GM12878 (cell line): Measurements from ENCODE around the gene CFAP74. TPM values are rescaled to one million over a fixed set of nuclear protein-coding genes. Genes with fewer than 3 reads are reported as not detected.

ENCODE experiments used
- ATAC-seq: fragments of 200-7000 bp; cut with Tn5 transposase; 3 replicates; pipeline ENCODE4 v1.9.1; 2020; ENCODE audit warnings: mild to moderate bottlenecking, moderate library complexity
- BruUV-seq: library from RNA; stranded (reverse); fragments of 400-500 nt; replicated peaks from 2 replicates; lab custom pipeline; 2021; lab: Mats Ljungman, UMichigan
- CTCF ChIA-PET: fragments of 300-600 bp; sonication (Branson Sonifier 250); formaldehyde crosslinking; extraction: SDS; loops from one replicate; lab custom pipeline; 2021; ENCODE audit warnings: inconsistent platforms; lab: Yijun Ruan, JAX
- POLR2A ChIA-PET: fragments of 350-600 bp; formaldehyde crosslinking; extraction: SDS; loops from one replicate; lab custom pipeline; 2021; ENCODE audit warnings: inconsistent platforms; lab: Charles Lee
- RAD21 ChIA-PET: fragments of 300-600 bp; sonication (Branson Sonifier 250); formaldehyde crosslinking; loops from one replicate; lab custom pipeline; 2023; ENCODE audit warnings: antibody characterized with exemption; ENCODE audit not compliant: unreplicated experiment; lab: Charles Lee
- SMC1A ChIA-PET: fragments of 300-600 bp; sonication (Branson Sonifier 250); formaldehyde crosslinking; loops from one replicate; lab custom pipeline; 2023; ENCODE audit not compliant: unreplicated experiment, uncharacterized antibody; lab: Charles Lee
- DNase-seq: peaks from one replicate; pipeline ENCODE4 v3.0.0-alpha.2; 2011; ENCODE audit warnings: low read depth, low spot score
- FAIRE-seq: peaks from 3 replicates; lab custom pipeline; 2011; peaks lifted over from hg19 to GRCh38; lab: Jason Lieb, UNC
- H2AFZ ChIP-seq: 2 replicates; pipeline ENCODE4 v1.6.0; 2011; ENCODE audit warnings: low read depth, low read length, control low read depth; ENCODE audit not compliant: control insufficient read depth
- H3K27ac ChIP-seq: 2 replicates; pipeline ENCODE4 v1.5.1; 2011; ENCODE audit warnings: control low read depth; ENCODE audit not compliant: control insufficient read depth, insufficient read depth
- H3K27me3 ChIP-seq, 2 experiments: replicated peaks in 1 of 2; 2 replicates each; pipeline versions ENCODE4 v1.6.0 to v1.6.1; 2011; ENCODE audit warnings: low read length in 1 of 2; ENCODE audit not compliant: control insufficient read depth in 2 of 2, insufficient read depth in 2 of 2
- H3K36me3 ChIP-seq, 2 experiments: 2 replicates each; pipeline ENCODE4 v1.5.1; 2011; ENCODE audit warnings: low read length in 1 of 2; ENCODE audit not compliant: control insufficient read depth in 2 of 2, insufficient read depth in 2 of 2
- H3K4me1 ChIP-seq: 2 replicates; pipeline ENCODE4 v1.6.1; 2011; ENCODE audit warnings: mild to moderate bottlenecking, low read length, moderate library complexity, mixed read lengths; ENCODE audit not compliant: control insufficient read depth, insufficient read depth
- H3K4me2 ChIP-seq: 2 replicates; pipeline ENCODE4 v1.6.0; 2011; ENCODE audit warnings: control low read depth; ENCODE audit not compliant: control insufficient read depth, insufficient read depth
- H3K4me3 ChIP-seq: fragments of 200-600 bp; sonication (generic); 2 replicates; pipeline ENCODE4 v1.5.1; 2016
- H3K79me2 ChIP-seq: 2 replicates; pipeline ENCODE4 v1.6.0; 2011; ENCODE audit warnings: low read length; ENCODE audit not compliant: control insufficient read depth, insufficient read depth
- H3K9ac ChIP-seq: 2 replicates; pipeline ENCODE4 v1.8.0; 2011; ENCODE audit warnings: low read length, control low read depth, mixed read lengths; ENCODE audit not compliant: control insufficient read depth, insufficient read depth
- H3K9me3 ChIP-seq: replicated peaks from 3 replicates; pipeline ENCODE4 v1.5.1; 2011; ENCODE audit warnings: mild to moderate bottlenecking, low read length; ENCODE audit not compliant: control insufficient read depth, insufficient read depth
- H4K20me1 ChIP-seq: 2 replicates; pipeline ENCODE4 v1.6.0; 2011; ENCODE audit not compliant: control insufficient read depth, insufficient read depth
- BHLHE40 ChIP-seq, 2 experiments: fragments of 450-650 bp in 1 of 2; IDR thresholded peaks; 2 replicates each; pipeline ENCODE4 v1.6.1; 2011 to 2017; ENCODE audit warnings: low read depth in 2 of 2, borderline replicate concordance in 1 of 2, improper control_type of control experiment in 1 of 2, low read length in 1 of 2, mild to moderate bottlenecking in 1 of 2
- CBFB ChIP-seq: IDR thresholded peaks from 2 replicates; pipeline ENCODE4 v1.6.1; 2016; ENCODE audit warnings: antibody characterized with exemption, low read depth
- EED ChIP-seq: sonication (generic); IDR thresholded peaks from 2 replicates; pipeline ENCODE4 v1.6.1; 2016; ENCODE audit warnings: antibody characterized with exemption, low read depth
- ESRRA ChIP-seq: IDR thresholded peaks from 2 replicates; pipeline ENCODE4 v1.6.1; 2012; ENCODE audit warnings: mild to moderate bottlenecking, low read length, improper control_type of control experiment
- NFYB ChIP-seq: IDR thresholded peaks from 2 replicates; pipeline ENCODE4 v1.6.1; 2011; ENCODE audit warnings: low read depth, mild to moderate bottlenecking, low read length, improper control_type of control experiment, moderate library complexity; ENCODE audit not compliant: insufficient read depth
- NR2F1 ChIP-seq: fragments of 450-650 bp; conservative IDR thresholded peaks from 2 replicates; pipeline ENCODE4 v1.6.1; 2017; ENCODE audit warnings: mild to moderate bottlenecking
- RELA ChIP-seq: fragments of 450-650 bp; IDR thresholded peaks from 2 replicates; pipeline ENCODE4 v1.8.0; 2014; ENCODE audit warnings: borderline replicate concordance; ENCODE audit not compliant: partially characterized antibody
- TAF1 ChIP-seq: IDR thresholded peaks from 2 replicates; pipeline ENCODE4 v1.6.1; 2011; ENCODE audit warnings: mild to moderate bottlenecking, low read depth, low read length, borderline replicate concordance
- TCF12 ChIP-seq: IDR thresholded peaks from 2 replicates; pipeline ENCODE4 v1.6.1; 2011; ENCODE audit warnings: low read depth, mild to moderate bottlenecking, low read length
- ZNF207 ChIP-seq: fragments of 450-650 bp; IDR thresholded peaks from 2 replicates; pipeline ENCODE4 v1.6.1; 2014; ENCODE audit warnings: antibody characterized with exemption, mild to moderate bottlenecking, borderline replicate concordance
- WGBS: methylation state at CpG from one replicate; pipeline ENCODE4 v1.1.6; 2016; ENCODE audit warnings: low lambda C conversion rate; ENCODE audit not compliant: insufficient replicate concordance, insufficient coverage; ENCODE audit errors: missing lambda C conversion rate; 5-methylcytosine and 5-hydroxymethylcytosine counted together
- in situ Hi-C: fragments of 300-500 bp; cut with MboI; formaldehyde crosslinking; loops from 9 replicates; pipeline ENCODE4 v1.14.3; 2018; ENCODE audit warnings: mixed read lengths
- intact Hi-C: fragments of 100-400 bp; cut with micrococcal nuclease; formaldehyde crosslinking; loops from one replicate; pipeline ENCODE4 v1.14.2; 2022; ENCODE audit not compliant: unreplicated experiment
- polyA plus RNA-seq, 11 experiments: library from polyadenylated mRNA; depleted of rRNA in 4 of 11; unstranded in 6 of 11; stranded (reverse) in 5 of 11; fragments of >200 nt; fragmentation: Nextera tagmentation in 4 of 11; fragmentation: Illumina TruSeq in 1 of 11; extraction: Ambion mirVana in 4 of 11; extraction: Trizol in 1 of 11; gene quantifications; 1 replicate in 1 of 11; 2 replicates in 10 of 11; pipeline versions ENCODE4 v1.2.1 to v1.2.3, GENCODE V29; 2011 to 2016; ENCODE audit warnings: inconsistent platforms in 2 of 11, missing spikeins in 2 of 11, low read depth in 1 of 11
- total RNA-seq, 4 experiments: library from RNA; depleted of rRNA in 3 of 4; stranded (reverse); fragments of >200 nt in 3 of 4; fragmentation: Illumina TruSeq in 1 of 4; extraction: Trizol in 1 of 4; gene quantifications; 2 replicates each; pipeline versions ENCODE4 v1.2.1 to v1.2.3, GENCODE V29; 2013 to 2021
- TF ChIP-seq, protein P1 (sequence below): fragments of 450-650 bp; IDR thresholded peaks from 2 replicates; pipeline ENCODE4 v1.6.1; 2016; ENCODE audit warnings: mild to moderate bottlenecking
- TF ChIP-seq, protein P2 (sequence below): fragments of 450-650 bp; IDR thresholded peaks from 2 replicates; pipeline ENCODE4 v1.6.1; 2017; ENCODE audit warnings: antibody characterized with exemption, mild to moderate bottlenecking, moderate library complexity
- TF ChIP-seq, protein P3 (sequence below): fragments of 150-350 bp; IDR thresholded peaks from 2 replicates; pipeline ENCODE4 v1.6.1; 2014; ENCODE audit warnings: mild to moderate bottlenecking, low read depth, low read length
- TF ChIP-seq, protein P4 (sequence below): IDR thresholded peaks from 2 replicates; pipeline ENCODE4 v1.6.1; 2011; ENCODE audit warnings: borderline replicate concordance, low read depth, mild to moderate bottlenecking, moderate library complexity, low read length; ENCODE audit not compliant: insufficient read depth, poor library complexity, severe bottlenecking
- TF ChIP-seq, protein P5 (sequence below): IDR thresholded peaks from 2 replicates; pipeline ENCODE4 v1.6.1; 2012; ENCODE audit warnings: low read depth, low read length, improper control_type of control experiment

Gene CFAP74
- total and polyA plus RNA-seq, 10 of the 15 experiments (the other 5 are each of a cell fraction or from before 2014, with no cell fraction given) = 0.01 TPM; not detected in 9

DNA sequence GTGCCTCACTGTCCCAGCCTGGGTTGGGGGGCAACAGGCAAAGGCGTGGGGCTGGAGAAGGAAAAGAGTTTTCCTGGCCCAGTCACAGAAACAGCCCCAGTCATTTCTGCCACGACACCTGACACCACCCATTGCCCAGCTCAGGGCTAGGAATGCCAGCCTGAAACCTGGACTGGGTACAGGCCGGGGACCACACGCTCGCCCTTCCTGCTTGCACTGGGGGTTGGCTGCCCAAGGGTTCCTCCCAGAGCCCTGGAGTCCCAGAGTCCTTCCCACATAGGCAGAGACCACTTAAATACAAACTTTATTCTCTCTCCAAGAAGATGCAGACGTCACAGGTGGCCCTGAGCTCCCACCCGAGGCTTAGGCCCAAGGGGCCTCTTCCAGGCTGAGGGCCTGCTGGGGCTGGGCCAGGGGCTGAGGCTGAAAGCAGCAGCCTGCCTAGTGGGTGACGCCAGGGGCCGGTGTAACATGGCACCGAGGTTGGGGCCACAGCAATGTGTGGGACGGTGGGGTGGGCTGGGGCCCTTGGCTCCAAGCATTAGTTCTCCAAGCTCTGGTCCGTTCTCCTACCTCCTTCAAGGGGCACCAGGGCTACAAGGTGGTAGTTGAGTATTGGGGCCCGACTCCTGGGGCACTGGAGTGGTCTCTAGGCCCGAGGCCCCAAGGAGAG, 86.1 kb downstream of the CFAP74 start:
- no peak for TF ChIP-seq TCF12
- TF ChIP-seq CBFB = no peak
- no peak for TF ChIP-seq NR2F1
- TF ChIP-seq ESRRA = no peak
- TF ChIP-seq RELA = no peak
- TF ChIP-seq, protein P1, sequence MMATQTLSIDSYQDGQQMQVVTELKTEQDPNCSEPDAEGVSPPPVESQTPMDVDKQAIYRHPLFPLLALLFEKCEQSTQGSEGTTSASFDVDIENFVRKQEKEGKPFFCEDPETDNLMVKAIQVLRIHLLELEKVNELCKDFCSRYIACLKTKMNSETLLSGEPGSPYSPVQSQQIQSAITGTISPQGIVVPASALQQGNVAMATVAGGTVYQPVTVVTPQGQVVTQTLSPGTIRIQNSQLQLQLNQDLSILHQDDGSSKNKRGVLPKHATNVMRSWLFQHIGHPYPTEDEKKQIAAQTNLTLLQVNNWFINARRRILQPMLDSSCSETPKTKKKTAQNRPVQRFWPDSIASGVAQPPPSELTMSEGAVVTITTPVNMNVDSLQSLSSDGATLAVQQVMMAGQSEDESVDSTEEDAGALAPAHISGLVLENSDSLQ = no peak
- TF ChIP-seq EED = no peak
- TF ChIP-seq, protein P2, sequence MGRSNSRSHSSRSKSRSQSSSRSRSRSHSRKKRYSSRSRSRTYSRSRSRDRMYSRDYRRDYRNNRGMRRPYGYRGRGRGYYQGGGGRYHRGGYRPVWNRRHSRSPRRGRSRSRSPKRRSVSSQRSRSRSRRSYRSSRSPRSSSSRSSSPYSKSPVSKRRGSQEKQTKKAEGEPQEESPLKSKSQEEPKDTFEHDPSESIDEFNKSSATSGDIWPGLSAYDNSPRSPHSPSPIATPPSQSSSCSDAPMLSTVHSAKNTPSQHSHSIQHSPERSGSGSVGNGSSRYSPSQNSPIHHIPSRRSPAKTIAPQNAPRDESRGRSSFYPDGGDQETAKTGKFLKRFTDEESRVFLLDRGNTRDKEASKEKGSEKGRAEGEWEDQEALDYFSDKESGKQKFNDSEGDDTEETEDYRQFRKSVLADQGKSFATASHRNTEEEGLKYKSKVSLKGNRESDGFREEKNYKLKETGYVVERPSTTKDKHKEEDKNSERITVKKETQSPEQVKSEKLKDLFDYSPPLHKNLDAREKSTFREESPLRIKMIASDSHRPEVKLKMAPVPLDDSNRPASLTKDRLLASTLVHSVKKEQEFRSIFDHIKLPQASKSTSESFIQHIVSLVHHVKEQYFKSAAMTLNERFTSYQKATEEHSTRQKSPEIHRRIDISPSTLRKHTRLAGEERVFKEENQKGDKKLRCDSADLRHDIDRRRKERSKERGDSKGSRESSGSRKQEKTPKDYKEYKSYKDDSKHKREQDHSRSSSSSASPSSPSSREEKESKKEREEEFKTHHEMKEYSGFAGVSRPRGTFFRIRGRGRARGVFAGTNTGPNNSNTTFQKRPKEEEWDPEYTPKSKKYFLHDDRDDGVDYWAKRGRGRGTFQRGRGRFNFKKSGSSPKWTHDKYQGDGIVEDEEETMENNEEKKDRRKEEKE = no peak
- TF ChIP-seq NFYB = no peak
- no peak for TF ChIP-seq BHLHE40 (IDR thresholded peaks at IDR 0.05; ENCODE audit: borderline replicate concordance in 1 of 2, low read depth in 2 of 2, low read length in 1 of 2)
- TF ChIP-seq TAF1 = no peak
- TF ChIP-seq, protein P3, sequence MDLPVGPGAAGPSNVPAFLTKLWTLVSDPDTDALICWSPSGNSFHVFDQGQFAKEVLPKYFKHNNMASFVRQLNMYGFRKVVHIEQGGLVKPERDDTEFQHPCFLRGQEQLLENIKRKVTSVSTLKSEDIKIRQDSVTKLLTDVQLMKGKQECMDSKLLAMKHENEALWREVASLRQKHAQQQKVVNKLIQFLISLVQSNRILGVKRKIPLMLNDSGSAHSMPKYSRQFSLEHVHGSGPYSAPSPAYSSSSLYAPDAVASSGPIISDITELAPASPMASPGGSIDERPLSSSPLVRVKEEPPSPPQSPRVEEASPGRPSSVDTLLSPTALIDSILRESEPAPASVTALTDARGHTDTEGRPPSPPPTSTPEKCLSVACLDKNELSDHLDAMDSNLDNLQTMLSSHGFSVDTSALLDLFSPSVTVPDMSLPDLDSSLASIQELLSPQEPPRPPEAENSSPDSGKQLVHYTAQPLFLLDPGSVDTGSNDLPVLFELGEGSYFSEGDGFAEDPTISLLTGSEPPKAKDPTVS = no peak
- TF ChIP-seq ZNF207 = no peak
- TF ChIP-seq, protein P4, sequence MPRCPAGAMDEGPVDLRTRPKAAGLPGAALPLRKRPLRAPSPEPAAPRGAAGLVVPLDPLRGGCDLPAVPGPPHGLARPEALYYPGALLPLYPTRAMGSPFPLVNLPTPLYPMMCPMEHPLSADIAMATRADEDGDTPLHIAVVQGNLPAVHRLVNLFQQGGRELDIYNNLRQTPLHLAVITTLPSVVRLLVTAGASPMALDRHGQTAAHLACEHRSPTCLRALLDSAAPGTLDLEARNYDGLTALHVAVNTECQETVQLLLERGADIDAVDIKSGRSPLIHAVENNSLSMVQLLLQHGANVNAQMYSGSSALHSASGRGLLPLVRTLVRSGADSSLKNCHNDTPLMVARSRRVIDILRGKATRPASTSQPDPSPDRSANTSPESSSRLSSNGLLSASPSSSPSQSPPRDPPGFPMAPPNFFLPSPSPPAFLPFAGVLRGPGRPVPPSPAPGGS = no peak
- TF ChIP-seq, protein P5, sequence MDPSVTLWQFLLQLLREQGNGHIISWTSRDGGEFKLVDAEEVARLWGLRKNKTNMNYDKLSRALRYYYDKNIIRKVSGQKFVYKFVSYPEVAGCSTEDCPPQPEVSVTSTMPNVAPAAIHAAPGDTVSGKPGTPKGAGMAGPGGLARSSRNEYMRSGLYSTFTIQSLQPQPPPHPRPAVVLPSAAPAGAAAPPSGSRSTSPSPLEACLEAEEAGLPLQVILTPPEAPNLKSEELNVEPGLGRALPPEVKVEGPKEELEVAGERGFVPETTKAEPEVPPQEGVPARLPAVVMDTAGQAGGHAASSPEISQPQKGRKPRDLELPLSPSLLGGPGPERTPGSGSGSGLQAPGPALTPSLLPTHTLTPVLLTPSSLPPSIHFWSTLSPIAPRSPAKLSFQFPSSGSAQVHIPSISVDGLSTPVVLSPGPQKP = no peak
- SMC1A ChIA-PET = no interaction called here
- FAIRE-seq = no peak
- H3K9me3 ChIP-seq = no peaks in the 10 kb centered on the region
- in situ Hi-C loops (no loop called here), intact Hi-C loops (no loop called here)
- no peaks in the 10 kb centered on the region for H3K36me3 ChIP-seq
- H4K20me1 ChIP-seq = no peaks in the 10 kb centered on the region
- H2AFZ ChIP-seq = no peak overlapping the region
- RAD21 ChIA-PET = no interaction called here
- H3K4me3 ChIP-seq = no peak overlapping the region
- WGBS = 43% methylated on average over 14 of the region's 14 CpGs
- H3K4me1 ChIP-seq = peaks cover 7% of the 10 kb centered on the region
- H3K27ac ChIP-seq = no peak overlapping the region
- H3K4me2 ChIP-seq = no peak overlapping the region
- no peak for DNase-seq
- no TSS peak for BruUV-seq
- H3K79me2 ChIP-seq = no peaks in the 10 kb centered on the region
- CTCF ChIA-PET = no interaction called here
- no peak for ATAC-seq
- H3K27me3 ChIP-seq = peaks cover 0 to 2% of the 10 kb centered on the region in 2 experiments; a peak in 1 of 4 replicates
- H3K9ac ChIP-seq = no peak overlapping the region
- POLR2A ChIA-PET = no interaction called here
